ENCODE data around the gene GFPT1.
A peak's percentile ranks its signal among the peaks of the same experiment; 100 is the strongest.

Gene GFPT1

GRCh38 chr2:69311024-69311416, 76.0 kb downstream of the GFPT1 start:
- no peak for DNase-seq

- no peak for DNase-seq
Measured at GRCh38 chr2:69310111-69311023, 76.7 kb downstream of the GFPT1 start.

- DNase-seq: peak; percentile 14
Measured at GRCh38 chr2:69309351-69310110, 77.5 kb downstream of the GFPT1 start.

GRCh38 chr2:69308338-69308737, 78.7 kb downstream of the GFPT1 start:
- no peak for DNase-seq

GRCh38 chr2:69307579-69308064, 79.4 kb downstream of the GFPT1 start:
- DNase-seq: no peak

GRCh38 chr2:69306822-69307578, 80.0 kb downstream of the GFPT1 start:
- DNase-seq: peak; percentile 43

- no peak for DNase-seq
Measured at GRCh38 chr2:69306393-69306821, 80.6 kb downstream of the GFPT1 start.

- no peak for DNase-seq
Measured at GRCh38 chr2:69305712-69306392, 81.2 kb downstream of the GFPT1 start.

GRCh38 chr2:69305166-69305565, 81.9 kb downstream of the GFPT1 start:
- DNase-seq: no peak

GRCh38 chr2:69304656-69305055, 82.4 kb downstream of the GFPT1 start:
- DNase-seq: no peak

GRCh38 chr2:69300650-69301049, 86.4 kb downstream of the GFPT1 start:
- DNase-seq: no peak

- no peak for DNase-seq
Measured at GRCh38 chr2:69299772-69300516, 87.1 kb downstream of the GFPT1 start.

- DNase-seq: no peak
Measured at GRCh38 chr2:69298862-69299261, 88.2 kb downstream of the GFPT1 start.

GRCh38 chr2:69298261-69298660, 88.8 kb downstream of the GFPT1 start:
- DNase-seq: no peak

- no peak for DNase-seq
Measured at GRCh38 chr2:69297216-69297615, 89.8 kb downstream of the GFPT1 start.

- no peak for DNase-seq
Measured at GRCh38 chr2:69296421-69296820, 90.6 kb downstream of the GFPT1 start.

- no peak for DNase-seq
Measured at GRCh38 chr2:69292256-69292655, 94.8 kb downstream of the GFPT1 start.

GRCh38 chr2:69291721-69292120, 95.3 kb downstream of the GFPT1 start:
- no peak for DNase-seq

GRCh38 chr2:69291004-69291650, 95.9 kb downstream of the GFPT1 start:
- DNase-seq: no peak

- no peak for DNase-seq
Measured at GRCh38 chr2:69288429-69288828, 98.6 kb downstream of the GFPT1 start.

GRCh38 chr2:69287544-69287943, 99.5 kb downstream of the GFPT1 start:
- DNase-seq: no peak

Data from NCI-H1092 (cell line).